Left hindlimb (tissue), 1 donor: Measurements from ENCODE around the gene OVAAL.

ENCODE experiments used
- DNase-seq: peaks from one replicate; pipeline ENCODE4 v3.0.0-alpha.2; 2018

OVAAL gene

DNA sequence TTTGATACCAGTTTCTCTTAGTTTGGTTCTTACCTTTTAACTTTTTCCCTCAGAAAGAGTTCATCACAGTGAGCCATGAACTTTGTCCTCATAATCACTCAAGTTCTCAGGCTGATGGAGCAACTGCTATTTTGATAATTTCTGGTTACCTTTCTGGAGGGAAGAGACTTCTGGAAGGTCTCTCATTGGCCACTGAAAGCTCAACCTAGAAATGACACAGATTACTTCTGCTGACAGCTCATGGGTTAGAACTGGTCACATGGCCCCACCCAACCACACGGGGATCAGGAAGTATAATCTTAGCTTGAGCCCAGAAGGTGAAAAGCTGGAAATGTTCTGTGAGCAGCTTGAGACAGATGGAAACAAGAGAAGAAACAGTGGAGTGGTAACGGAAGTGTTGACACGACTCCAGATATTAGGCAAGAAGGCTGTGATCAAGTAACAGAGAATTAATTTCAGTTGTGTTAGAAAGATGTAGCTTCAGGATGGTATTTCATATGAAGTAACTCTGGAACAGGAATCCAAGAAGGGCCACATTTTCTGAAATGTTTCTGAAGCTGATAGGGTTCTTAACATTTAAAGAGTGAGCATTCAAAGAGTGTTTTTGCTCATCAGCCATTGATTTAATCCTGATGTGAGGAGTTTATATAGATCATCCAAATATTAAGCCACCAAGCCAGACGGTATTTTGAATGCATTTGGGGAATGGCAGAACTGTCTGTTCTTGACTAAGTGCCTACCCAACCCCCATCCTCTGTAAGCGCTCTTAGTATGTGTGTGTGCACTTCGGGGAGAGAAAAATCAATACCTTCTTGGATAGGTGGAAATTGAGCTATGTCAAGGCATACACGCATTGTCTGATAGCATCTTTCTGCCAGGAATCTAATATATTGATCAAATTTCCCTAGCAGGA, 51.1 kb downstream of the OVAAL start:
- no peak for DNase-seq

DNA sequence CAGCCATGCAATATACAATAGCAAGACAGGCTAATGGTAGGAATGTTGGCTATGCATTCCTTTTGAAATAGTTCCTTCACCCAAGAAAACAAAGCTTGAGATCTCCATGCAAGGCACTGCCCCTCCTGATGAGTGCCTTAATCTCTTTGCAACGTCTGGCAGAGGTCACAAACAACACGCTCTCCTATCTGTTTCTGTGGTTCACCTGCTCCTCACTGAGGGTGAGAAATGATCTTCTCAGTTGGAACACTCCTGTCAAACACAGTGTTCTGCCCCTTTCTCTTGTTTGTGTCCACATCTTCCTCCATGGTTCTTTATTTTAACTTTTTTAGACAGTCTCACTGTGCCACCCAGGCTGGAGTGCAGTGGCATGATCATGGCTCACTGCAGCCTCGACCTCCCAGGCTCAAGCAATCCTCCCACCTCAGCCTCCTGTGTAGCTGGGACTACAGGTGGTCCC, 51.8 kb downstream of the OVAAL start:
- DNase-seq = no peak

DNA sequence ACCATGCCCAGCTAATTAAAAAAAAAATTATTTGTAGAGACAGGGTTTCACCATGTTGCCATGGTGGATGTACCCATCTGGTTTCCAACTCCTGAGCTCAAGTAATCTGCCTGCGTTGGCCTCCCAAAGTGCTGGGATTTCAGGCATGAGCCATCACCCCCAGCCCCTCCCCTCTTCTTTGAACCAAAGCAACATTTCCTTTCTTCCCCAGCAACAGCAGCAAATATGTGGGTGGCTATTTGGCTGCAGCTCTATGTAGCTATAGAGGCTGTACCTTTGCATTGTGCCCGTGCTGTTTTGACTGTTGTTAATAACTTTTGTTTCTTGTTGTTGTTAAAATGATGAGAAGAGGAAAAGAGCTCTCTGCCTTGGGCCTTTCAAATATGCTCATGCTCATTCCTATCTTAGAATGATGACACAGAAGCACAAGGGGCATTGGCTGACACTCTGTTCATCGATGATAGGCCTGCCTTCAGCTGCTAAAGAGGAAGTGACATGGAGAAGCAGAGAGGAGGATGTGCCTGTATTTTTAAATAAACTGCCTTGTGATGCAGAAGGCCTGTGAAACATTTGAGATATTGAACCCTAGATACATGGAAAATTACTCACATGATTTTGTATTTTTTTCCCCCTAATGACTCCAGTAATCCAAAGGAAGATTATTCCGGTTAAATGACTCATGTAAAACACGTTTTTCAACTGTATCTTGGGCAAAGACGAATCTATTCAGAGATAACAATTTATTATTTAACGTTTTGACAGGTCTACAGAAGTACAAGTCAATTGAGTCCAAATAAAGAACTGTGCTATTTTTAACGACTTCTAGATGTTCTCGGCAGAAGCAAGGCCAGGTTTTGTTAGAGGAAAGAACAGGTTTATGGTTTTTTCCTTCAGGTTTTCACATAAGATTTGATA, 52.5 kb downstream of the OVAAL start:
- DNase-seq = no peak

DNA sequence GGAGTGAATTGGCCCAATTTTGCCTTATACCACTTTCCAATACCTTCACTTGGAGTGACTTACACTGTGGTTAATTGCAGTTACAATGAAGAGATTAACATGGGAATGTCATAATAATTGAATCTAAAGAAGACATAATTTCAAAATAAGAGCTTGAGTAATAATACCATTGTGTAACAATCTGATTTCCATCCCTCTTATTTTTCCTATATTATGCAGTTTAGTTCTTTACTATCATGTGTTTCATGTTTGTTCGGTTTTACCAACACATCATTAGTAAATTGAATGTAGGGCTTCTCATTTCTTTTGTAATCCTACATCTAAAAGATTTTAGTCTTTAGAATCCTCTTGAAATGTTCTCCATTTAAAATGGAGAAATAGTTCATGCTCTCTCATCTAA, 53.9 kb downstream of the OVAAL start:
- DNase-seq = no peak

DNA sequence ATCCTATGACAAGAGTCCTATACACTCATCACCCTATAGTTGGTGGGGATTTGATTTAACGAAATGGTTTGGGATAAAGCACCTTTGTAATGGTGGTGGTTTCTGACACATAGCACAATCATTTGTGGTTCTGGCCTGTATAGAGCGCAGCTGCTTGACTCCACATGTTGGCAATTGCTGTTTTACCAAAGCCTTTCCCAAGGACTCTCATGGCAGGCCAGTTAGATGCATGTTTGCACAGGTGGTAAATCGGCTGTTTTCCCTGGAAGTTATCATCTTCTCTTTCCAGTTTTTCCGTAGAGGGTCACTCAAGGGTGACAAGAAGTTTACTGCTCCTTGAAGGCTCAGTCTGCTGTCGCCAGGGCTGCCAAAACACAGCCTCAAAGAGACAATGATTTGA, 56.0 kb downstream of the OVAAL start:
- DNase-seq = no peak

DNA sequence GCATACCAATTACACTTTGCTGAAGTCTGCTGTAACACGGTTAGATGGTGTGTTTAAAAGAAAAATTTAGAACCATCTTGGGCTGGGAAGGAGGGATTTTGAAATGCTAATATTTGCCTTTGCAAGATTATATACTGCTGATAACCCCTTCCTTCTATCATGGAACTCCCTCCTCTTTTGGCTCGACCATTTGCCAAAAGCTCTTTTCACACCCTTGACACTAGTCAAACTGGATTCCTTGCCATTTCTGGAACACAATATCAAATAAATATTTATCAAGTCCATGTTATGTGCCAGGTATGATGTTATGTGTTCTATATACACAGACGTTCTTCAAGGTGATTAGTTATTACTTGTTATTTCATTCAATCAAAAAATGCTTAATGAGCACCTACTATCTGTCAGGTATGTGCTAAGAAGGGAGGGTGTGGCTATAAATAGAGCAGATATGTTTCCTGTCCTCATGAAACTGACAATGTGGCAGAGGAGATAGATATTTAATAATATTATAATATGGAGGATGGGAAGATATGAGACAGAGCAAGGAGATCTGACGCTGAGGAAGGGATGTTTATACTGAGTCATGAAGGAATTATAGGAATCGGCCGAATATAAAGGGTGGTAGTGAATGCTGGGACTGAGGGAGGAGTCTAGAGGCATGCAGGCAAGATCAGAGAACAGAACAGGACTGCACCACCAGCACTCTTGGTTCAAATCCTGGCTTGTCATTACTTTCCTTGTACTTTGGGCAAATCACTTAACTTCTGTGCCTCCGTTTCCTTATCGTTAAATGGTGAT, 56.9 kb downstream of the OVAAL start:
- DNase-seq = no peak
